H9 (cell line): ENCODE measurements around the gene RNF41. TPM values are rescaled to one million over a fixed set of nuclear protein-coding genes. Genes with fewer than 3 reads are reported as not detected.

ENCODE experiments used
- DNase-seq: peaks from one replicate; pipeline ENCODE4 v3.0.0-alpha.2; 2017
- H2AFZ ChIP-seq: one replicate; pipeline ENCODE4 v1.6.1; 2013; ENCODE audit warnings: mild to moderate bottlenecking, low read length, control low read depth, moderate library complexity
- H2AK5ac ChIP-seq: 2 replicates; pipeline ENCODE4 v1.6.1; 2013; ENCODE audit warnings: low read length, control low read depth, mixed read lengths; ENCODE audit not compliant: insufficient read length
- H2BK120ac ChIP-seq: one replicate; pipeline ENCODE4 v1.6.1; 2013; ENCODE audit warnings: low read depth, mild to moderate bottlenecking, low read length, control low read depth, inconsistent platforms; ENCODE audit not compliant: poor library complexity, severe bottlenecking
- H2BK12ac ChIP-seq: 2 replicates; pipeline ENCODE4 v1.6.1; 2013; ENCODE audit warnings: low read length, control low read depth, mixed read lengths, low read depth; ENCODE audit not compliant: insufficient read length
- H2BK15ac ChIP-seq: 2 replicates; pipeline ENCODE4 v1.6.1; 2013; ENCODE audit warnings: low read depth, low read length, control low read depth
- H2BK20ac ChIP-seq: one replicate; pipeline ENCODE4 v1.6.1; 2013; ENCODE audit warnings: low read depth, mild to moderate bottlenecking, low read length, control low read depth, inconsistent platforms; ENCODE audit not compliant: poor library complexity, severe bottlenecking
- H2BK5ac ChIP-seq: 2 replicates; pipeline ENCODE4 v1.6.1; 2013; ENCODE audit warnings: low read length, control low read depth, mixed read lengths; ENCODE audit not compliant: insufficient read length
- H3K14ac ChIP-seq: 2 replicates; pipeline ENCODE4 v1.6.1; 2013; ENCODE audit warnings: low read length, control low read depth; ENCODE audit not compliant: insufficient read depth
- H3K18ac ChIP-seq: 2 replicates; pipeline ENCODE4 v1.6.1; 2013; ENCODE audit warnings: low read depth, mild to moderate bottlenecking, mixed read lengths, low read length, control low read depth; ENCODE audit not compliant: insufficient read length
- H3K23ac ChIP-seq: 2 replicates; pipeline ENCODE4 v1.6.1; 2013; ENCODE audit warnings: low read length, control low read depth, mixed read lengths, low read depth; ENCODE audit not compliant: insufficient read length
- H3K23me2 ChIP-seq: 2 replicates; pipeline ENCODE4 v1.6.1; 2013; ENCODE audit warnings: low read depth, mild to moderate bottlenecking, mixed read lengths, low read length, control low read depth; ENCODE audit not compliant: insufficient read length, poor library complexity, severe bottlenecking
- H3K27ac ChIP-seq: 2 replicates; pipeline ENCODE4 v1.5.1; 2013; ENCODE audit warnings: low read length, control low read depth, mixed read lengths, low read depth; ENCODE audit not compliant: insufficient read length
- H3K27me3 ChIP-seq: 2 replicates; pipeline ENCODE4 v1.6.1; 2013; ENCODE audit warnings: low read length, control low read depth, inconsistent platforms; ENCODE audit not compliant: insufficient read depth
- H3K4ac ChIP-seq: 2 replicates; pipeline ENCODE4 v1.6.1; 2013; ENCODE audit warnings: low read depth, mild to moderate bottlenecking, control low read depth, inconsistent platforms, low read length, moderate library complexity
- H3K4me1 ChIP-seq: 2 replicates; pipeline ENCODE4 v1.6.1; 2013; ENCODE audit warnings: low read length, control low read depth, inconsistent platforms; ENCODE audit not compliant: insufficient read depth
- H3K4me2 ChIP-seq: 2 replicates; pipeline ENCODE4 v1.6.1; 2013; ENCODE audit warnings: low read length, control low read depth, mixed read lengths; ENCODE audit not compliant: insufficient read length, insufficient read depth
- H3K56ac ChIP-seq: 2 replicates; pipeline ENCODE4 v1.6.1; 2013; ENCODE audit warnings: low read depth, mild to moderate bottlenecking, mixed read lengths, low read length, control low read depth; ENCODE audit not compliant: insufficient read length
- H3K79me1 ChIP-seq: 2 replicates; pipeline ENCODE4 v1.6.1; 2013; ENCODE audit warnings: low read depth, mild to moderate bottlenecking, moderate library complexity, low read length, control low read depth, inconsistent platforms; ENCODE audit not compliant: insufficient read depth, poor library complexity, severe bottlenecking
- H3K79me2 ChIP-seq: 2 replicates; pipeline ENCODE4 v1.6.1; 2013; ENCODE audit warnings: low read length, control low read depth, inconsistent platforms; ENCODE audit not compliant: insufficient read depth
- H3K9ac ChIP-seq: 2 replicates; pipeline ENCODE4 v1.6.1; 2013; ENCODE audit warnings: low read length, control low read depth, mixed read lengths; ENCODE audit not compliant: insufficient read length; ENCODE audit errors: extremely low read depth
- H3K9me3 ChIP-seq: one replicate; pipeline ENCODE4 v1.6.1; 2013; ENCODE audit warnings: low read depth, low read length, inconsistent platforms; ENCODE audit not compliant: control insufficient read depth
- H3T11ph ChIP-seq: one replicate; pipeline ENCODE4 v1.6.1; 2013; ENCODE audit warnings: mild to moderate bottlenecking, low read length, control low read depth, inconsistent platforms
- H4K20me1 ChIP-seq: one replicate; pipeline ENCODE4 v1.6.1; 2013; ENCODE audit not compliant: control insufficient read depth, insufficient read length, insufficient read depth
- H4K5ac ChIP-seq: 2 replicates; pipeline ENCODE4 v1.6.1; 2013; ENCODE audit warnings: low read depth, mild to moderate bottlenecking, mixed read lengths, low read length, control low read depth; ENCODE audit not compliant: insufficient read length
- H4K8ac ChIP-seq: replicated peaks from 2 replicates; pipeline ENCODE4 v1.6.1; 2013; ENCODE audit warnings: low read length, control low read depth, mixed read lengths, low read depth; ENCODE audit not compliant: insufficient read length
- H4K91ac ChIP-seq: 2 replicates; pipeline ENCODE4 v1.6.1; 2013; ENCODE audit warnings: low read depth, mild to moderate bottlenecking, moderate library complexity, mixed read lengths, low read length, control low read depth; ENCODE audit not compliant: insufficient read length
- H3K27ac Mint-ChIP-seq, 3 experiments: 2 replicates in 2 of 3; 3 replicates in 1 of 3; pipeline ENCODE4 v1.8.0; 2020 to 2021; ENCODE audit warnings: mixed read lengths in 3 of 3, mild to moderate bottlenecking in 1 of 3, moderate library complexity in 1 of 3
- H3K27me3 Mint-ChIP-seq: 2 replicates; pipeline ENCODE4 v1.8.0; 2021; ENCODE audit warnings: low read depth, mild to moderate bottlenecking, moderate library complexity, mixed read lengths
- H3K36me3 Mint-ChIP-seq, 3 experiments: 2 replicates in 2 of 3; 3 replicates in 1 of 3; pipeline ENCODE4 v1.8.0; 2020 to 2021; ENCODE audit warnings: low read depth in 3 of 3, mixed read lengths in 3 of 3; ENCODE audit not compliant: insufficient read depth in 1 of 3
- H3K4me1 Mint-ChIP-seq, 2 experiments: 2 replicates each; pipeline ENCODE4 v1.8.0; 2020; ENCODE audit warnings: mixed read lengths in 2 of 2
- H3K4me3 Mint-ChIP-seq, 2 experiments: 2 replicates in 1 of 2; 3 replicates in 1 of 2; pipeline ENCODE4 v1.8.0; 2020 to 2021; ENCODE audit warnings: mild to moderate bottlenecking in 2 of 2, mixed read lengths in 2 of 2, moderate library complexity in 1 of 2
- H3K9me3 Mint-ChIP-seq, 2 experiments: 2 replicates in 1 of 2; 3 replicates in 1 of 2; pipeline ENCODE4 v1.8.0; 2020; ENCODE audit warnings: mild to moderate bottlenecking in 2 of 2, mixed read lengths in 2 of 2, moderate library complexity in 1 of 2
- CTCF ChIP-seq: fragments of 200-600 bp; sonication (generic); conservative IDR thresholded peaks from 3 replicates; pipeline ENCODE4 v1.8.0; 2021; ENCODE audit warnings: antibody characterized with exemption, mild to moderate bottlenecking
- WGBS: extraction: QIAGEN DNeasy Blood & Tissue Kit; methylation state at CpG from one replicate; pipeline ENCODE4 v1.1.7; 2013; ENCODE audit warnings: missing lambda C conversion rate, low lambda C conversion rate, mixed read lengths; ENCODE audit not compliant: insufficient read length; ENCODE audit errors: extremely low coverage; 5-methylcytosine and 5-hydroxymethylcytosine counted together
- total RNA-seq: library from RNA; stranded (reverse); gene quantifications from 2 replicates; pipeline ENCODE4 v1.2.1, GENCODE V29; 2021

The RNF41 gene
- total RNA-seq, 1 experiment from 2014 or later = 60.8 TPM

GRCh38 chr12:56219840-56220239 lies 1.9 kb downstream of the RNF41 start:
- H3K56ac ChIP-seq = no peak overlapping the region
- no peak overlapping the region for H4K8ac ChIP-seq
- no peak overlapping the region for H2BK15ac ChIP-seq
- no peak overlapping the region for H2BK20ac ChIP-seq
- no peak overlapping the region for H3T11ph ChIP-seq
- no peaks in the 10 kb centered on the region for H3K27me3 ChIP-seq
- no peak overlapping the region for H3K4ac ChIP-seq
- peaks cover 2% of the 10 kb centered on the region; the same call in 1 of the 2 replicates for H3K4me1 ChIP-seq
- 0 out of 7 replicates have a peak overlapping the region, but pooled peaks of 1 of the 3 experiments have one; percentile 66 for H3K27ac Mint-ChIP-seq
- peaks cover 24 to 31% of the 10 kb centered on the region in 2 experiments for H3K4me1 Mint-ChIP-seq
- peaks cover 20 to 31% (median 27%) of the 10 kb centered on the region in 3 experiments for H3K36me3 Mint-ChIP-seq
- peaks cover 24% of the 10 kb centered on the region for H3K23me2 ChIP-seq
- no peak overlapping the region for H3K23ac ChIP-seq
- H4K5ac ChIP-seq = no peak overlapping the region
- H3K27ac ChIP-seq = no peak overlapping the region
- no peaks in the 10 kb centered on the region for H3K79me1 ChIP-seq
- no peak overlapping the region for H2AK5ac ChIP-seq
- TF ChIP-seq CTCF = no peak
- H3K4me3 Mint-ChIP-seq = peak overlapping the region; percentile 38 to 70; a peak in 4 of 5 replicates
- no peaks in the 10 kb centered on the region; the same call in 1 of the 2 replicates for H3K27me3 Mint-ChIP-seq
- no peak overlapping the region for H3K9ac ChIP-seq
- no peak overlapping the region for H2BK120ac ChIP-seq
- no peak overlapping the region for H2BK12ac ChIP-seq
- WGBS = no CpG with 5 or more reads among the region's 9 CpGs
- no peaks in the 10 kb centered on the region; the same call in 1 of the 2 replicates for H3K79me2 ChIP-seq
- no peak overlapping the region for H2AFZ ChIP-seq
- H3K4me2 ChIP-seq = no peak overlapping the region
- H2BK5ac ChIP-seq = no peak overlapping the region
- H3K9me3 Mint-ChIP-seq = no peaks in the 10 kb centered on the region; a peak in 1 of 5 replicates
- no peak overlapping the region for H3K14ac ChIP-seq
- no peaks in the 10 kb centered on the region for H3K9me3 ChIP-seq
- no peak overlapping the region for H4K91ac ChIP-seq
- no peak overlapping the region for H3K18ac ChIP-seq
- no peak for DNase-seq
- no peaks in the 10 kb centered on the region for H4K20me1 ChIP-seq
